AG20443 (cell line): ENCODE measurements around the gene KRTAP10-9.
"Not testable (repeated sequence)": the region's sequence is repeated elsewhere in the genome, so short reads cannot be mapped to it uniquely, and the experiment has no call there.

Experiments
- DNase-seq: peaks from one replicate; pipeline ENCODE4 v3.0.0; 2012; ENCODE audit warnings: low spot score, mixed read lengths

The KRTAP10-9 gene

GRCh38 chr21:44596068-44596725, 30.7 kb upstream of the KRTAP10-9 start:
- no peak for DNase-seq

GRCh38 chr21:44598061-44598460, 28.8 kb upstream of the KRTAP10-9 start:
- no peak for DNase-seq

DNA sequence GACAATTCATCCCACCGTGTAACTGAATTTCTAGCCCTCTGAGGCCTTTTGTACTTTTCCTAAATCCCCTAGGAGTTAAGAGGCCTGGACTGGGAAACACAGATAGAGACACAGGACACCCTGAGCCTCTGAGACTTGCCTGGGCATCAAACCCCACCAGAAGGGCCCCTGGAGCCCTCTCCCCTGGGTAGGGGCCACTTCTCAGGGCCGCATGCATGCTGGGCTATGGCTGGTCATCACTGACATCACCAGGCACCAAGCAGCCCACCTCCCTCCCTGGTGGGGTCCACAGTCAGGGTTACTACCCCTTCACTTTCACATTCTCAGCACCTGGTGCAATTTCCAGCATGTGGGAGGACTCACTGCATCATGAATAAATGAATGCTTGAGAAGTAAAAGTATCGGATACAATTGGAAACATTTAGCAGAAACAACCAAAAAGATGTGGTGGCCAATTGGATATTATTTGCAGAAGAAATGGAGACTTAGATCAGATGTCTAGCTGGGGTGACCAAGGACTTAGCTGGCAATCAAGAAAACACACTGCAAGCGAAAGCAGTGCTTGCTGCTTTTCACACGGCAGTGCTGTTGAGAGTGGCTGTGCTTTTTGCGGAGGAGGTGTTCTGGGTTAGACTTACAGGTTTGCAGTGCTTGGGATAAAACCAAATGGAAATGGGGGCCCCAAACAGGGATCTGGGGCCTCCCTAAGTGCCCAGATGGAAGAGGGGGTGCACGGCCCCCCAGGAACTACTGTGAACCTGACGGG, 27.4 kb upstream of the KRTAP10-9 start:
- DNase-seq: no peak

GRCh38 chr21:44600118-44600978, 26.5 kb upstream of the KRTAP10-9 start, which contains the start of gene KRTAP10-7:
Gene KRTAP10-7 (plus strand): TSS chr21:44600597. CDS start chr21:44600622, 25 bp downstream.
- DNase-seq: not testable (repeated sequence)

GRCh38 chr21:44601091-44601490, 25.8 kb upstream of the KRTAP10-9 start:
- not testable (repeated sequence) for DNase-seq

DNA sequence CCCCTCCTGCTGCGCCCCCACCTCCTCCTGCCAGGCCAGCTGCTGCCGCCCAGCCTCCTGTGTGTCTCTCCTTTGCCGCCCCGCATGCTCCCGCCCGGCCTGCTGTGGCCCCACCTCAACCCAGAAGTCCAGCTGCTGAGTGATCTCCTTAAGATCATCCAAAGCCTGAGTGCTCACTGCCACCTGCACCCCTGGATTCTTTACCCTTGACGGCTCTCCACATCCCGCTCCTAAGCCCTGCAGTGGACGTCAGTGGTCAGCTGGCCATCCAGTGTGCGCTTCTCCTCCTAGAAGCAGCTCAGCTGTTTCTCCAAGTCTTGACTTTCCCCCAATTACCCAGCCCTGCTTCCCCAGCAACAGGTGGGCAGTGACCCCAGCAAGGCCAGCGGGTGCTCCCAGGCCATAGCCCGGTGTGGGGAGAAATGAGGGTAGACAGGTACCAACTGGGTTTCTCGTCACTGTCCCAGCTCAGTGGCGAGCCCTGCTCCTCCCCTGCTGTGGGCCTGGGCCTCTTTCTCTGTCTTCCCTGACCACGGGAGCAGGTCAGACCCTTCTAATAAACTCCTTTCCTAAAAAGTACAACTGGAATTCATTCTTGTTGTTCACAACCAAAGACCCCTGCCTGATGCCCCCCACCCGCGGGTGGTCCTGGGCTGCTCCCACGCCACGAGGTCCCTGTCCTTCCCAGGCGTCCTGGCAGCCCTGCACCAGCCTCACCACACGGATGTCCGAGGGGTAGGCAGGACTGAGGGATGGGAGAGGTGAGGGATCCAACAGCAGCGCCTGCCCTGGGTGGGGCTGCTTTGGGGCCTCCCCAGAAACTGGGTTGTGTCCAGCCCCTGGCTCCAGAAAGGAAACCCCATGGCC, 25.1 kb upstream of the KRTAP10-9 start:
- no peak for DNase-seq

DNA sequence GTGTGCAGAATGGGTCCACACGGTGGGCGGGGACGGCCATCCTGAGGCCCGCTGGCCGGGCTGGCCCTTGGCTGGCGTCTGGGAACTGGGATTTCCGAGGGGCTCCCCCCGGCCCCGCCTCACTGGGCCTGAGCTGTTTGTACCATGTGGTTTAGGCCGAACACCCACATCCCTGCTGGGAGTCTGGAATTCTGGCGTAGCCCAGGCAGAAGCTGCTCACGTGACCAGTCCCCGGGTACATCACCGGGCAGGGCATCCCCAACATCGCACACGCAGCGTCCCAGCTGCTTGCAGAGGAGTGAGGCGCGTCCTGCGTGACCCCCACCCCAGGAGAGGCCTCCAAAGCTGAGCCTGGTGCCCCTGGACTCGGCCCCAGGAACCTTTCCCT, 24.4 kb upstream of the KRTAP10-9 start:
- no peak for DNase-seq

GRCh38 chr21:44603109-44603875, 23.6 kb upstream of the KRTAP10-9 start:
- no peak for DNase-seq

- DNase-seq: no peak
Observed at GRCh38 chr21:44603911-44604310, 23.0 kb upstream of the KRTAP10-9 start.

- no peak for DNase-seq
Observed at GRCh38 chr21:44606495-44606894, 20.4 kb upstream of the KRTAP10-9 start.

- DNase-seq: no peak
Observed at GRCh38 chr21:44609193-44609592, 17.7 kb upstream of the KRTAP10-9 start.

DNA sequence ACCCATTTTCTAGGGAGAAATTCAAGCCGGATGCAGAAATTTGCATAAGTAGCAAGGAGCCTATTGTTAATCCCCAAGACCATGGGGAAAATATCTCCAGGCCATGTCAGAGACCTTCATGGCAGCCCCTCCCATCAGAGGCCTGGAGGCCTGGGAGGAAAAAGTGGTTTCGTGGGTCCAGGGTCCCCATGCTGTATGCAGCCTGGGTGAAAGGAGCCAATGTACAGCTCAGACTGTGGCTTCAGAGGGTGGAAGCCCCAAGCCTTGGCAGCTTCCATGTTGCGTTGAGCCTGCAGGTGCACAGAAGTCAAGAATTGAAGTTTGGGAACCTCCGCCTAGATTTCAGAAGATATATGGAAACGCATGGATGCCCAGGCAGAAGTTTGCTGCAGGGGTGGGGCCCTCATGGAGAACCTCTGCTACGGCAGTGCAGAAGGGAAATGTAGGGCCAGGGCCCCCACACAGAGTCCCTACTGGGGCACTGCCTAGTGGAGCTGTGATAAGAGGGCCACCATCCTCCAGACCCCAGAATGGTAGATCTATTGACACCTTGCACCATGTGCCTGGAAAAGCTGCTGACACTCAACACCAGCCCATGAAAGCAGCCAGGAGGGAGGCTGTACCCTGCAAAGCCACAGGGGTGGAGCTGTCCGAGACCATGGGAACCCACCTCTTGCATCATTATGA, 16.6 kb upstream of the KRTAP10-9 start:
- not testable (repeated sequence) for DNase-seq

DNA sequence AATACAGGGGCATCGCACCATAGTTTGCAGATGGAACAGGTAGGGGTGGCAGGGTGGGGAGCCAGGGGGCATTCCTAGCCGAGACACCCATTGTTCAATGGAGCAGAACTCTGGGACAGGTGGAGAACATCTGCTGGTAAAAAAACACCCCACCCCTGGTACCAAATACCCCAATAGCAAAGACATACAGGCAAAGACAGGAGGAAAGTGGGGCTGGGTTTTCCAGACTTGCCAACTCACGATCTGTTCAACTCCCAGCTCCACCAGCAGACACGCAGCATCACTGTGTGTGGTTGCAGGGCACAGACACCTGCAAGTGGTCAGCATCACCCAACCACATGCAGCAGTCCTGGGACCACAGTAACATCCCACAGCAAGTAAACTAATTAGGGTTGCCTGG, 15.3 kb upstream of the KRTAP10-9 start:
- no peak for DNase-seq

- DNase-seq: no peak
Observed at GRCh38 chr21:44612029-44612486, 14.8 kb upstream of the KRTAP10-9 start, which contains the start of gene KRTAP10-8. Gene KRTAP10-8 (plus strand): TSS chr21:44612079. CDS start chr21:44612101, 22 bp downstream.

GRCh38 chr21:44612669-44613229, 14.1 kb upstream of the KRTAP10-9 start:
- DNase-seq: no peak

GRCh38 chr21:44613386-44614155, 13.3 kb upstream of the KRTAP10-9 start:
- no peak for DNase-seq

- no peak for DNase-seq
Observed at GRCh38 chr21:44614161-44614631, 12.7 kb upstream of the KRTAP10-9 start.

DNA sequence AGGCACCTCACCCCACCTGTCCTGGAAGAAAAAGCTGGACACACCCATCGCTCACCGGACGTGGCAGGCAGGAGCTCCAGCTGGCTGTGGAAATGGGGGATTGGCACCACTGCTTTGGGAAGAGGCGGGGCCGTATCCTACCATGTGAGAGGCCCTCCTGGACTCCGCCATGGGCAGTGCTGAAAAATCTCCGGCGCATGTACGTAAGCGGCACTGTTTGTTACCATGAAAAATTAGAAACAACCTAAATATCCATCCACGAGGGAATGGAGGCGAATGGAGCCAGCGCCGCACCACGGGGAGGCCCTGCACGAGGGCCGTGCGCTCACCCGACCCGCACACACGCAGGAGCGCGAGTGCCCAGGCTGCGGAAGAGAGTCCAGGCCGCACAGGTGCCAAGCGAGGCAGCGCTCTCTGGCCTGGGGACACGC, 11.9 kb upstream of the KRTAP10-9 start:
- DNase-seq: no peak

DNA sequence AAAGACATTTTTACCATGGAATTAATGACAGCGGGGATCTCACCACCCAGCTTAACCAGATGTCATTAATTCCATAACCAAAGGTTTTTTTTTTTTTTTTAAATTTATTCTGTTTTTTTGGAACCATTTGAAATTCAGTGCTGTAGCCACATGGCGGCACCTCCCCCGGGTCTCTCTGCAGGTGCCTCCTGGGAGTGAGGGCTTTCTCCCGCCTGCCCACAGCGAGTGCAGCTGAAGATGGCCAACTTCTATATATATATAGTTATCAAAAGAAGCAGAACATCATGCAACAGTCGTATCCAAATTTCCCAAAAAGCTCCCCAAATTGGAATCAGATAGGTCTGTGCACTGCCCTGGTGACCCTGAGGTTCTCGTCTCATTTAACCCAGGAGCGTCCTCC, 11.4 kb upstream of the KRTAP10-9 start:
- DNase-seq: no peak
